BJ (cell line): ENCODE results near the gene STK16. TPM values are rescaled to one million over a fixed set of nuclear protein-coding genes. Genes with fewer than 3 reads are reported as not detected.

Source experiments
- CTCF ChIA-PET: fragments of 350-600 bp; formaldehyde crosslinking; extraction: SDS; loops from one replicate; lab custom pipeline; 2021; ENCODE audit warnings: antibody characterized with exemption, inconsistent platforms; lab: Yijun Ruan, JAX
- POLR2A ChIA-PET: fragments of 300-600 bp; sonication (Branson Sonifier 250); formaldehyde crosslinking; extraction: SDS; loops from one replicate; lab custom pipeline; 2021; ENCODE audit warnings: antibody characterized with exemption; lab: Charles Lee
- DNase-seq: peaks from one replicate; pipeline ENCODE4 v3.0.0-alpha.2; 2011; ENCODE audit warnings: low read depth
- H3K27me3 ChIP-seq: 2 replicates; pipeline ENCODE4 v1.6.0; 2011; ENCODE audit warnings: low read length; ENCODE audit not compliant: control insufficient read depth, insufficient read depth
- H3K36me3 ChIP-seq: 2 replicates; pipeline ENCODE4 v1.5.1; 2011; ENCODE audit warnings: low read length; ENCODE audit not compliant: control insufficient read depth, insufficient read depth
- H3K4me3 ChIP-seq: 2 replicates; pipeline ENCODE4 v1.5.1; 2011; ENCODE audit warnings: low read depth, mild to moderate bottlenecking, control low read depth, low read length
- polyA plus RNA-seq: library from polyadenylated mRNA; depleted of rRNA; stranded (reverse); fragments of >200 nt; gene quantifications from 2 replicates; pipeline ENCODE4 v1.2.3, GENCODE V29; 2011
- TF ChIP-seq, protein P1 (sequence below): IDR thresholded peaks from 2 replicates; pipeline ENCODE4 v1.5.1; 2011; ENCODE audit warnings: low read depth, mild to moderate bottlenecking, control low read depth, inconsistent platforms, low read length, moderate library complexity; ENCODE audit not compliant: insufficient read depth

The STK16 gene
- polyA plus RNA-seq, 1 experiment = 64.2 TPM

DNA sequence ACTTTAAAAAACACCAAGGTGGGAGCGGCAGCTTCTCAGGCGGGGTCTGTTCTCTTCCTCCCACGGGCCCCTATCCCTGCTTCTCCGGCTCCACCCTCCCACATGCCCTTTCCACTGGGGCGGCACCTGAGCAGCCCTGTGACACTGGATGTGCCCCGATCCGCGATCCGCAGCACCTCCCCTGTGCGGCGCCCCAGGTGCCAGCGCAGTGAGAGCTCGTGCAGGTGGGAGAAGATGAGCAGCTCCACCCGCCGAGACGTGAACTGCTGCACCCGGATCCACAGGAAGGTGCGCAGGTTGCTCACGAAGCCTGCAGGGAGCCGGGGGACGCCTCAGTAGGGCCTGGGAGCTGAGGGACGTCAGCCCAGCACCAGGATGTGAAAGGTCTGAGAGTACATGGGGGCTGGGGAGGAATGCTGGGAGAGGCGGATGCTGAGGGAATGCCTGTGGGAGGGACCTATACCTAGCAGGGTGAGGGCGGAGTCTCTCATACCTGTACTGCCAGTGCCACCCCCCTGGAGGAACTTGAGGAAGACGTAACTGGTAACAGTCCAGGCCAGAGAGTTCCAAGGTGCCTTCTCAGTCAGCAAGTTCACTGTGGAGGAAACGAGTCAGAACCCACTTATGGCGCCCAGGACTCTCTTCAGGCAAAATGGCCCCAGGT is 29.3 kb upstream of the STK16 start:
- Histone ChIP-seq H3K4me3 (no peak overlapping the region), H3K27me3 (no peaks in the 10 kb centered on the region), H3K36me3 (peaks cover 26% of the 10 kb centered on the region)
- TF ChIP-seq, protein P1, sequence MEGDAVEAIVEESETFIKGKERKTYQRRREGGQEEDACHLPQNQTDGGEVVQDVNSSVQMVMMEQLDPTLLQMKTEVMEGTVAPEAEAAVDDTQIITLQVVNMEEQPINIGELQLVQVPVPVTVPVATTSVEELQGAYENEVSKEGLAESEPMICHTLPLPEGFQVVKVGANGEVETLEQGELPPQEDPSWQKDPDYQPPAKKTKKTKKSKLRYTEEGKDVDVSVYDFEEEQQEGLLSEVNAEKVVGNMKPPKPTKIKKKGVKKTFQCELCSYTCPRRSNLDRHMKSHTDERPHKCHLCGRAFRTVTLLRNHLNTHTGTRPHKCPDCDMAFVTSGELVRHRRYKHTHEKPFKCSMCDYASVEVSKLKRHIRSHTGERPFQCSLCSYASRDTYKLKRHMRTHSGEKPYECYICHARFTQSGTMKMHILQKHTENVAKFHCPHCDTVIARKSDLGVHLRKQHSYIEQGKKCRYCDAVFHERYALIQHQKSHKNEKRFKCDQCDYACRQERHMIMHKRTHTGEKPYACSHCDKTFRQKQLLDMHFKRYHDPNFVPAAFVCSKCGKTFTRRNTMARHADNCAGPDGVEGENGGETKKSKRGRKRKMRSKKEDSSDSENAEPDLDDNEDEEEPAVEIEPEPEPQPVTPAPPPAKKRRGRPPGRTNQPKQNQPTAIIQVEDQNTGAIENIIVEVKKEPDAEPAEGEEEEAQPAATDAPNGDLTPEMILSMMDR = no peak
- DNase-seq = no peak
- ChIA-PET CTCF (interaction anchor here (0.7 to 2.1 kb wide), 6 partner anchors 9 to 79 kb away, joined by 3 to 11 read pairs (median 4); partner anchors contain the start of genes DNAJB2 and ZFAND2B), POLR2A (no interaction called here)

GRCh38 chr2:219216535-219216915 is 28.8 kb upstream of the STK16 start:
- DNase-seq = no peak
- H3K27me3 ChIP-seq = no peaks in the 10 kb centered on the region
- TF ChIP-seq, protein P1 = no peak
- H3K36me3 ChIP-seq = peaks cover 29% of the 10 kb centered on the region
- H3K4me3 ChIP-seq = no peak overlapping the region
- ChIA-PET POLR2A (no interaction called here), CTCF (interaction anchor here (0.9 to 2.1 kb wide), 7 partner anchors 10 to 79 kb away, joined by 3 to 11 read pairs (median 4); partner anchors contain the start of genes DNAJB2, GLB1L, STK16 and ZFAND2B)

DNA sequence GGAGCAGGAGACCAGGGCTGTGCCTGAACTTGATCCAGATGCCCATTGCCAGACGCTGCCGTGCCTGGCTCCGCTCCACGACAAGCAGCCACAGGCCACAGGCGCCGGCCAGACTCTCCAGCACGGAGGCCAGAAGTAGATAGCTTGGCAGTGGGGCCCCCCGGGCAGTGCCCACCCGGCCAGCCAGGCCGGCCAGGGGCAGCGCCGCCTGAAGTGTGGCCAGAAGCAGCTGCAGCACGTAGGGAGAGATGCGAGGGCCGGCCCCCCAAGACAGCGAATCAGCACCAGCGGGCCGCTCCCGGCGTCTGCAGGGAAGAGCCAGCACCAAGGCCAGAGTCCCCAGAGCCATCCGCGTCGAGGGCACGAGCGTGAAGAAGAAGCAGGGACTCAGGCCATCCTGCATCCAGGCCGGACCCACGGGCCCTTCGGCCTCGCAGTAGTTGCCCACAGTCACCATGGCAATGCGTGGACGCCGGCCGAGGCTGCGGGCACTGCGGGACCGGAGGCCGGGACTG is 27.0 kb upstream of the STK16 start:
- ChIA-PET POLR2A (interaction anchor here (0.6 kb wide), 2 partner anchors 9 to 10 kb away, joined by 3 read pairs; no protein-coding TSS in a partner anchor), CTCF (interaction anchor here (0.7 to 2.3 kb wide), 12 partner anchors 9 to 1663 kb away, joined by 3 to 13 read pairs (median 4); partner anchors contain the start of gene NHEJ1)
- TF ChIP-seq, protein P1 = no peak
- Histone ChIP-seq H3K27me3 (no peaks in the 10 kb centered on the region), H3K4me3 (peak overlapping the region; percentile 43), H3K36me3 (peaks cover 37% of the 10 kb centered on the region)
- DNase-seq = no peak

DNA sequence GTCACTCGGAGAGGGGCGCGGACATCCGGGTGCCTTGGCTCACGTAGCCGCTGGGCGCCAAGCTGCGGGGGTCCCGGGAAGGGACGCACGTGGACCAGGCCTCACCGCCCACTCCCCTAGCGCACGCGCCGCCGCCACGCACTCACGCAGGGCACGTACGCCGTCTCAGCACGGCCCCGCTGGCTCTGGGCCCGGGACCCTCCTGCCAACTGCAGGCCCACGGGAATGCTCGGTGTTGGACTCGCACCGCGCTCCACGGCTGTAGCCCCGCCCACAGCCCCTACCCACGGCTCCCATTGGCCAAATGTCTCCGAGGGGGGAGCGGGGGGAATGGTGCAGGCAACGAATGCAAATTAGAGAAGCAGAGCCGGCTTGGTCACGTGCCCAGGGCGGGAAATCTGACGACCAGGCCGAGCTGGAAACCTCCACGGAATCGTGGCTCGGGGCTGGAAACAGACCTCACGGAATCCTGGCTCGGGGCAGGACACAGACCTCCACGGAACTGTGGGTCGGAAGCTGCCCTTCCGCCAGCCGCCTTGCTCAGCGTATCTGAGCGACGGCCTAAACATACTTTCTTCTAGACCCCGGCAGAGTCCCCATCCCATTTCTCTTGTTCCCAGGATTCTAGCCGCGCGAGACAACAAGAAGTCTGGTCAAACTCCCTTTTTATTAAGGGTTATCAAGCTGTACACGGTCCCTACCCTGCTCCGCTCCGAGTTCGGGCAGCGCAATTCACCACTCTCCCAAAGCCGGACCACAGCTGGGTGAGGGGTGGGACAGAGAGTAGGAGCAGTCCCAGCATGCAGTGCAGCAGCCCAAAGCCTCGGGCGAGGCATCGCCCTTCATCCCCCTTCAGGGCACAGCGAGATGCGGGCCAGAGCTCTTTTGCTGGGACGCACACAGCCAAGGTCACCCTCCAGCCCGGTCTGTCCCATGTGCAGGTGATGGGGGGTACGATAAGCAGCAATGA is 26.3 kb upstream of the STK16 start, which contains the start of gene ABCB6:
Gene ABCB6, minus strand, starts transcription at position 227 of the 970 bp plus-strand sequence. CDS start 285 bp downstream, outside the sequence.
- CTCF ChIA-PET = interaction anchor here (0.7 to 2.3 kb wide), 10 partner anchors 9 to 1662 kb away, joined by 3 to 13 read pairs (median 3); partner anchors contain the start of genes DNAJB2 and NHEJ1
- Histone ChIP-seq H3K4me3 (peak within 1 kb of the TSS; percentile 43), H3K36me3 (peaks cover 42% of the 10 kb centered on the region), H3K27me3 (no peaks in the 10 kb centered on the region)
- TF ChIP-seq, protein P1 = no peak
- POLR2A ChIA-PET = interaction anchor here (0.8 kb wide), 1 partner anchor 12 kb away, joined by 3 read pairs; the partner anchor contains the start of gene ZFAND2B
- DNase-seq = peak; percentile 54
